Brain microvascular endothelial cell (primary cell): ENCODE results near the gene TRIM33.

Experiments used
- DNase-seq: peaks from one replicate; pipeline ENCODE4 v3.0.0-alpha.2; 2020
- H3K27ac ChIP-seq: fragments of 250-450 bp; sonication (Bioruptor Pico); 2 replicates; pipeline ENCODE4 v1.5.1; 2020; ENCODE audit warnings: mild to moderate bottlenecking, moderate library complexity
- H3K27me3 ChIP-seq: fragments of 250-450 bp; sonication (Bioruptor Pico); replicated peaks from 2 replicates; pipeline ENCODE4 v1.5.1; 2020; ENCODE audit warnings: mild to moderate bottlenecking
- H3K36me3 ChIP-seq: fragments of 250-450 bp; sonication (Bioruptor Pico); replicated peaks from 2 replicates; pipeline ENCODE4 v1.5.1; 2020; ENCODE audit warnings: mild to moderate bottlenecking
- H3K4me3 ChIP-seq: 2 replicates; pipeline ENCODE4 v1.5.1; 2011; ENCODE audit warnings: low read depth, mild to moderate bottlenecking, control low read depth, low read length, moderate library complexity
- CTCF ChIP-seq: IDR thresholded peaks from 2 replicates; pipeline ENCODE4 v1.5.1; 2011; ENCODE audit warnings: low read depth, mild to moderate bottlenecking, moderate library complexity, low read length, control low read depth, inconsistent platforms; ENCODE audit errors: missing control alignments
- in situ Hi-C: cut with HindIII; loops from 2 replicates; pipeline ENCODE4 v1.10.0; 2017; ENCODE audit warnings: low sequenced_read_pairs, low pct_ligation_motif_present

Gene TRIM33

GRCh38 chr1:114510274-114511031 lies 550 bp downstream of the TRIM33 start:
- Histone ChIP-seq H3K27me3 (no peaks in the 10 kb centered on the region), H3K4me3 (peak overlapping the region; percentile 97), H3K27ac (peak overlapping the region; percentile 53), H3K36me3 (no peaks in the 10 kb centered on the region)
- DNase-seq: peak; percentile 12
- in situ Hi-C loops: no loop called here
- TF ChIP-seq CTCF: no peak

- DNase-seq: no peak
- TF ChIP-seq CTCF: no peak
- in situ Hi-C loops: no loop called here
- H3K27me3 ChIP-seq: no peaks in the 10 kb centered on the region
- peak overlapping the region; percentile 97 for H3K4me3 ChIP-seq
- no peaks in the 10 kb centered on the region for H3K36me3 ChIP-seq
- H3K27ac ChIP-seq: no peak overlapping the region
Measured at GRCh38 chr1:114509596-114510273, 1.3 kb downstream of the TRIM33 start.

- in situ Hi-C loops: no loop called here
- H3K27ac ChIP-seq: no peak overlapping the region
- DNase-seq: no peak
- no peak overlapping the region for H3K4me3 ChIP-seq
- no peak for TF ChIP-seq CTCF
- no peaks in the 10 kb centered on the region for H3K27me3 ChIP-seq
- no peaks in the 10 kb centered on the region for H3K36me3 ChIP-seq
Measured at GRCh38 chr1:114508386-114508898, 2.6 kb downstream of the TRIM33 start.

DNA sequence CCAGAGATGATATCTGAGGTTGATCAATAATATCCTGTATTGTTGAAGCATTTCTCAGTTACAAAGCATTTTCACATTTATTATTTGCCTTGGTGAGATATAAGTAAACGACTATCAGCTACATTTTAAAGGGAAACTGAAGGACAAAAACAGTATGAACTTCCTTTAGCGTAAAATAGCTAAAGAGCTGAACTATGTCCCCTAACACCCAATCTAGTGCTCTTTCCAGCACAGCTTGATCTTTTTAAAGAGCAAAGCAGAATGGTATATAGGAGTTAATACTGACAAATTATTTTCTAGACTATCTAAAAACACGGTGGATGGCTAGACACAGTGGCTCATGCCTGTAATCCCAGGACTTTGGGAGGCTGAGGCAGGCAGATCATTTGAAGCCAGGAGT lies 3.5 kb downstream of the TRIM33 start:
- no peak for DNase-seq
- in situ Hi-C loops: no loop called here
- Histone ChIP-seq H3K27me3 (no peaks in the 10 kb centered on the region), H3K27ac (no peak overlapping the region), H3K4me3 (no peak overlapping the region), H3K36me3 (no peaks in the 10 kb centered on the region)
- TF ChIP-seq CTCF: no peak

GRCh38 chr1:114505148-114505561 lies 5.8 kb downstream of the TRIM33 start:
- in situ Hi-C loops: no loop called here
- H3K27ac ChIP-seq: no peak overlapping the region
- no peaks in the 10 kb centered on the region for H3K27me3 ChIP-seq
- no peak for TF ChIP-seq CTCF
- no peak for DNase-seq
- no peaks in the 10 kb centered on the region for H3K36me3 ChIP-seq
- H3K4me3 ChIP-seq: no peak overlapping the region
